ENCODE measurements around the gene DYNLT2. TPM values are rescaled to one million over a fixed set of nuclear protein-coding genes. Genes with fewer than 3 reads are reported as not detected.
"Not testable (repeated sequence)": the region's sequence is repeated elsewhere in the genome, so short reads cannot be mapped to it uniquely, and the experiment has no call there.

The DYNLT2 gene
- total and polyA plus RNA-seq, 2 experiments from 2014 or later, result 2.4 to 2.9 TPM

GRCh38 chr6:169701954-169702839 lies 49.2 kb downstream of the DYNLT2 start, which contains the start of the genes C6orf120 and WDR27:
C6orf120 (plus strand) TSS chr6:169702126; CDS start chr6:169702460, 334 bp downstream.
WDR27 (minus strand) TSS chr6:169702029; CDS start chr6:169689005, 13,024 bp downstream.
- TF ChIP-seq CTCF (IDR thresholded peaks at IDR 0.05; ENCODE audit: low read depth, low read length), result no peak
- DNase-seq (ENCODE audit: low read depth in 1 of 2, low spot score in 1 of 2), result peak; percentile 97 to 98
- Histone ChIP-seq H3K36me3 (peaks cover 14% of the 10 kb centered on the region), H3K27ac (peak within 1 kb of the TSS; percentile 89), H3K4me3 (peak within 1 kb of the TSS; percentile 66), H3K4me1 (ENCODE audit: low read depth) (peaks cover 17% of the 10 kb centered on the region), H3K9me3 (ENCODE audit: low read depth) (no peaks in the 10 kb centered on the region), H3K27me3 (no peaks in the 10 kb centered on the region)

- Histone ChIP-seq H3K27ac (peak overlapping the region; percentile 89), H3K4me3 (peak overlapping the region; percentile 66), H3K36me3 (peaks cover 14% of the 10 kb centered on the region), H3K9me3 (ENCODE audit: low read depth) (no peaks in the 10 kb centered on the region), H3K27me3 (no peaks in the 10 kb centered on the region), H3K4me1 (ENCODE audit: low read depth) (peaks cover 17% of the 10 kb centered on the region)
- DNase-seq (ENCODE audit: low read depth in 1 of 2, low spot score in 1 of 2), result no peak
- no peak for TF ChIP-seq CTCF (IDR thresholded peaks at IDR 0.05; ENCODE audit: low read depth, low read length)
Observed at GRCh38 chr6:169701311-169701953, 49.9 kb downstream of the DYNLT2 start.

- H3K36me3 ChIP-seq, result peaks cover 3% of the 10 kb centered on the region
- no peak overlapping the region for H3K4me3 ChIP-seq
- H3K9me3 ChIP-seq (ENCODE audit: low read depth), result no peaks in the 10 kb centered on the region
- H3K27me3 ChIP-seq, result no peaks in the 10 kb centered on the region
- peak in 1 of 2 donors; percentile 18 for DNase-seq (ENCODE audit: low read depth in 1 of 2, low spot score in 1 of 2)
- no peak overlapping the region for H3K27ac ChIP-seq
- TF ChIP-seq CTCF (IDR thresholded peaks at IDR 0.05; ENCODE audit: low read depth, low read length), result no peak
- peaks cover 17% of the 10 kb centered on the region for H3K4me1 ChIP-seq (ENCODE audit: low read depth)
Observed at GRCh38 chr6:169700296-169700695, 51.1 kb downstream of the DYNLT2 start.

GRCh38 chr6:169697115-169697514 lies 54.3 kb downstream of the DYNLT2 start:
- H3K9me3 ChIP-seq (ENCODE audit: low read depth); H3K4me1 ChIP-seq (ENCODE audit: low read depth); H3K27ac ChIP-seq; H3K4me3 ChIP-seq; H3K27me3 ChIP-seq; H3K36me3 ChIP-seq: not testable (repeated sequence)
- peak in 1 of 2 donors; percentile 29 for DNase-seq (ENCODE audit: low read depth in 1 of 2, low spot score in 1 of 2)
- peak; percentile 53 for TF ChIP-seq CTCF (IDR thresholded peaks at IDR 0.05; ENCODE audit: low read depth, low read length)

- no peak for TF ChIP-seq CTCF (IDR thresholded peaks at IDR 0.05; ENCODE audit: low read depth, low read length)
- Histone ChIP-seq H3K27me3 (no peaks in the 10 kb centered on the region), H3K4me1 (ENCODE audit: low read depth) (no peaks in the 10 kb centered on the region), H3K4me3 (no peak overlapping the region), H3K36me3 (no peaks in the 10 kb centered on the region), H3K27ac (no peak overlapping the region), H3K9me3 (ENCODE audit: low read depth) (no peaks in the 10 kb centered on the region)
- no peak for DNase-seq (ENCODE audit: low read depth in 1 of 2, low spot score in 1 of 2)
Observed at GRCh38 chr6:169695131-169695530, 56.2 kb downstream of the DYNLT2 start.

Measured in cardiac muscle cell (in vitro differentiated cells and primary cell).